Brain microvascular endothelial cell (primary cell): Measurements from ENCODE around the gene TSC2.
"Not testable (repeated sequence)": the region's sequence is repeated elsewhere in the genome, so short reads cannot be mapped to it uniquely, and the experiment has no call there.

Experiments used
- DNase-seq: peaks from one replicate; pipeline ENCODE4 v3.0.0-alpha.2; 2020
- H3K27ac ChIP-seq: fragments of 250-450 bp; sonication (Bioruptor Pico); 2 replicates; pipeline ENCODE4 v1.5.1; 2020; ENCODE audit warnings: mild to moderate bottlenecking, moderate library complexity
- H3K27me3 ChIP-seq: fragments of 250-450 bp; sonication (Bioruptor Pico); replicated peaks from 2 replicates; pipeline ENCODE4 v1.5.1; 2020; ENCODE audit warnings: mild to moderate bottlenecking
- H3K36me3 ChIP-seq: fragments of 250-450 bp; sonication (Bioruptor Pico); replicated peaks from 2 replicates; pipeline ENCODE4 v1.5.1; 2020; ENCODE audit warnings: mild to moderate bottlenecking
- H3K4me3 ChIP-seq: 2 replicates; pipeline ENCODE4 v1.5.1; 2011; ENCODE audit warnings: low read depth, mild to moderate bottlenecking, control low read depth, low read length, moderate library complexity
- CTCF ChIP-seq: IDR thresholded peaks from 2 replicates; pipeline ENCODE4 v1.5.1; 2011; ENCODE audit warnings: low read depth, mild to moderate bottlenecking, moderate library complexity, low read length, control low read depth, inconsistent platforms; ENCODE audit errors: missing control alignments
- in situ Hi-C: cut with HindIII; loops from 2 replicates; pipeline ENCODE4 v1.10.0; 2017; ENCODE audit warnings: low sequenced_read_pairs, low pct_ligation_motif_present

TSC2 gene

DNA sequence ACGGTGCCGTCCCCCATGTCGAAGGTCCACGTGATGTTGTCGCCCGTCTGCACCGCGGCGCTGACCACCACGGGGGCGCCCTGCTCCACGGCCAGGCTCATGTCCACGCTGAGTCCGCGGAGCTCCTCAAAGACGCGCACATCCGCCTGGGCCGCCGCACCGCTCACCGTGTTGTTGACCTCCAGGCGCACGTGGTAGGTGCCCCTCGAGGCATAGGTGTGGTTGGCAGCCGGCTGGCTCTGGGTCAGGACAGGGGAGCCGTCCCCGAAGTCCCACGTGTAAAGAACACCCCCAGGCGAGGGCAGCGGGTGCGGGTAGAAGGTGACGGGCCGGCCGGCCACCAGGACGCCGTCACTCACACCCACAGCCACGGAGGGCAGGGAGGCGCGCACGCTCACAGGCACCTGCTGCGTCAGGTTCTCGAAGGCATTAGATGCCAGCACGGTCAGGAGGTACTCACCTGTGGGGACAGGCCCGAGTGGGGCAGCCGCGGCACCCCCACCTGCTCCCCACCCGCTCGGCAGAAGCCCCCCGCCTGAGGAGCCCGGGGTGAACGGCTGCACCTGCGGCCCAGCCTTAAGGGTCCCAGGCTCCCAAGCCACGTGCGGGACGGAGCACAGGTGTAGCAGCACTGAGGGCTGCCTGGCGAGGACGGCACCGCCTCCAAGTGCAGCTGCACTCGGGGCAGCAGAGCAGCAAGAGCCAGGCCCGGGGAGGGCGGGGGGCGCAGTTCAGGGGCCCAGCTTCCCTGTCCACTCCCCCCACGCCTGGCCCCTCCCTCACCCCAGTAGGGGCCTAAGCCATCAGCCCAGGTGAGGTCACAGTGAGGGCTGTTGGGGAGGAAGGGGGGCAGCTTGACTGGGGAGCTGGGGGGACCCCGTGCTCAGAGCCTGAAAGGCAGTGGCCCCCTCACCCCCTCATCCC, 63.9 kb downstream of the TSC2 start:
- peaks cover 48% of the 10 kb centered on the region for H3K36me3 ChIP-seq
- DNase-seq, in situ Hi-C loops, H3K27ac ChIP-seq, H3K4me3 ChIP-seq, H3K27me3 ChIP-seq: not testable (repeated sequence)

DNA sequence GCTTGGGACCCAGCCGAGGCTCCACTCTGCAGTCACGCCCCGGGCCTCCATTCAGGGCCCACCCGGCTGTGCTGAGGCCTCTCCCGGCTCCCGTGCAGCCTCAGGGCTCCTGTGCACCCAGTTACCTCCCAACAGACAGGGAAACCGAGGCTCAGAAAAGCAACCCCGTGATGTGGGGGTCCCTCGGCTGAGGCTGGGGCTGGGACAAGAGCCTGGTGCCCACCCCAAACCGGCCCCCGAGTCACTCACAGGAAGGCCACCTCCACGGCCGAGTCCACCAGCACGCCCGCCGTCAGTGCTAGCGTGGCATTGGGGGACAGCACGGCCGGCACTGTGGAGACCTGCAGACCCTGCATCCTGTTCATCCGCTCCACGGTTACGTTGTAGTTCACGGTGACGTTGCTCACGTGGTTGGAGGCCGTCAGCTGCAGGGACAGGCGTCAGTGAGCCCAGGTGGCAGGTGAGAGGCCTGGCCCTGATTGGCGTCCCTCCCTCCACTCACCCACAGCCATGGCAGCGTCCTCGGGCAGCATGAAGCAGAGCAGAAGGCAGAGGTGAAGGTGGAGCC, 64.8 kb downstream of the TSC2 start:
- in situ Hi-C loops = not testable (repeated sequence)

DNA sequence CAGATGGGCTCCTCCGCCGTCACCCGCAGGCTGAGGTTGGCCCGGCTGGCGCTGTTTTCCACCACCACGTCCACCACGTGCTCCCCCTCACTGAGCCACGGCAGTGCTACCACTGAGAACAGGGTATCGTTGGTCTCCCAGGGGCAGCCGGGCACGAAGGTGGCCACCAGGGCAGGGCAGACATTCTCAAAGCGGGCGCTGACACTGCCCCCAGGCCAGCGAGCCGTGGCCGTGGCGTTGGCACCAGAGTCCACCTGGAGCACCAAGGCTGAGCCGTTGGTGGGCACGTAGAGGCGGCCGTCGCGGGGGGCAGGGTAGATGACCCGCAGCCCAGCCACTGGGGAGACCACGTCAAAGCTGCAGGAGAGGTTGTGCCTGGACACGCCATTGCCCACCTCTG, 66.4 kb downstream of the TSC2 start:
- DNase-seq, H3K4me3 ChIP-seq, H3K27ac ChIP-seq, H3K27me3 ChIP-seq, in situ Hi-C loops: not testable (repeated sequence)
- peaks cover 32% of the 10 kb centered on the region for H3K36me3 ChIP-seq

More for the DNA sequence above, 64.8 kb downstream of the TSC2 start:
- peaks cover 46% of the 10 kb centered on the region for H3K36me3 ChIP-seq
- not testable (repeated sequence) for DNase-seq, H3K4me3 ChIP-seq, H3K27me3 ChIP-seq, H3K27ac ChIP-seq

GRCh38 chr16:2114885-2115590, 67.3 kb downstream of the TSC2 start:
- H3K4me3 ChIP-seq, DNase-seq, H3K27ac ChIP-seq, in situ Hi-C loops, H3K27me3 ChIP-seq: not testable (repeated sequence)
- H3K36me3 ChIP-seq = peaks cover 27% of the 10 kb centered on the region

DNA sequence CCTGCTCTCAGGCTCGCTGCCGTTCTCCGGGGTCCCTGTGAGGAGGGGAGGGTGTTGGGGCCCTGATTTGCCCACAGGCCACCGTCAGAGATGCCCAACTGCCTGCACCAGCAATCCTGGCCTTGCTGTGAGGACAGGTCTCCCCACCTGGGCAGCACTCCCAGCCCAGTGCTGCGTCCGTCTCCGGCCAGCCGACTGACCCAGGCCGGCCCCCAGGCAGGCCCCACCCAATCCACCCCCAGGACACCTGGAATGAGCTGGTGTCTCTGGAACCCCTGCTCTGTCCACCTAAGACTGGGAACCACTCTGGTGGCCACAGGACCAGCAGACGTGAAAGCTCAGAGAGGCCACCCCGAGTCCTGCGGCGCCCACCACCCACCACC, 67.8 kb downstream of the TSC2 start:
- in situ Hi-C loops = no loop called here
- H3K36me3 ChIP-seq = peaks cover 23% of the 10 kb centered on the region
- no peak overlapping the region for H3K27ac ChIP-seq
- H3K4me3 ChIP-seq = no peak overlapping the region
- TF ChIP-seq CTCF = no peak
- H3K27me3 ChIP-seq = no peaks in the 10 kb centered on the region
- DNase-seq = no peak

DNA sequence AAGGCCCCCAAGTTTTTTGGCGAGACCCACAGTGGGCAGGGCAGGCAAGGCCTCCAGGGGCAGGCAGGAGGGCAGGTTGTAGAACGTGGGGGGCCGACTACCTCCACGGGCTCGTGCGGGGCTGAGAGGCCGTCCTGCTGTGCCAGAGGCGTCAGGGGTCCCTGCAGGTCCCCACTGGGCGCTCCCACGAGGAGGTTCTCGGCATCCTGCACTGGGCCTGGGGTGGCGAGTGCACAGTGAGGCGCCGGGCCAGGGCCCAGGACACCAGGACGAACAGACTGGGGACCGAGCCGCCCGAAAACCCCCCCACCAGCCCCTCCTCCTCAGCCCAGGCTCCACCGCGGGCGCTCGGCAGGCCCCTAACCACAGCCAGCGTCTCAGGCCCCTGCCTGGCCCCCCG, 68.6 kb downstream of the TSC2 start:
- DNase-seq, H3K27me3 ChIP-seq, H3K4me3 ChIP-seq, in situ Hi-C loops, H3K27ac ChIP-seq: not testable (repeated sequence)
- H3K36me3 ChIP-seq = peaks cover 17% of the 10 kb centered on the region

GRCh38 chr16:2117341-2117740, 69.6 kb downstream of the TSC2 start:
- in situ Hi-C loops, H3K4me3 ChIP-seq, DNase-seq, H3K27ac ChIP-seq, H3K27me3 ChIP-seq: not testable (repeated sequence)
- peaks cover 14% of the 10 kb centered on the region for H3K36me3 ChIP-seq

DNA sequence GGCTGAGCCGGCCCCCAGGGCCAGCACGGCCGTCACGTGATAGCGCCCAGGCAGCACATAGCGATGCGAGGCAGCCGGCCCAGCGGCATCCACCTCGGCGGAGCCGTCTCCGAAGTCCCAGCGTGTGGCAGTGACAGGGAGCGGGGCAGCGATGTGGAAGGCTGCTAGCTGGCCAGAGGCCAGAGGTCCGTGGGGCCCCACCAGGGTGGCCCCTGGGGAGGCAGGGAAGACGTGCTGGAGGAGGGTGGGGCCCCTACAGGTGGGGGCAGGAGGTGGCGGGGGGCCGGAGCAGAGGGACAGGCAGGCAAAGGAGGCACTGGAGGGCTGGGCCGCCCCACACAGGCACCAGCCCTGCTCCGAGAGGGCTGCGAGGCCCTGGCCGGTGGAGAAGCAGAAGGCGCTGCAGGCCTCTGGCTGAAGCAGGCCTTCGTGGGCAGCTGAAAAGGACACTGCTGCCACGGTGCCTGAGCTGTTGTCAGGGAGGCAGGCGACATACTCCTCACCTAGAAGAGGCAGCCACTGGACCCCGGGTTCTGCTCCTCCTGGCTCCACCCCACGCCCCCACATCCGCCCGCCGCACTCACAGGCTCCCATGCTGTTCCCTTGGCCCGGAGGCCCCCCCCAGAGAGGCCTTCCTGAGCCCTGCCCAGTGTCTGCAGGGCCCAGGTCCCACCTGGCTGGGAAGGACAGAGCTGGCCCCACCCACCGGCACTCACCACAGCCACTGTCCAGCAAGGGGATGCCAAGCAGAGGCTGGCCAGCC, 70.4 kb downstream of the TSC2 start:
- in situ Hi-C loops = not testable (repeated sequence)

GRCh38 chr16:2121325-2121724, 73.5 kb downstream of the TSC2 start:
- DNase-seq = peak; percentile 61
- in situ Hi-C loops, H3K4me3 ChIP-seq, H3K36me3 ChIP-seq, H3K27ac ChIP-seq, H3K27me3 ChIP-seq: not testable (repeated sequence)
- TF ChIP-seq CTCF = peak; percentile 62

More for the DNA sequence above, 70.4 kb downstream of the TSC2 start:
- not testable (repeated sequence) for DNase-seq, H3K27ac ChIP-seq, H3K27me3 ChIP-seq, H3K4me3 ChIP-seq
- H3K36me3 ChIP-seq = peaks cover 11% of the 10 kb centered on the region
